Mucosa of rectum (tissue), 2 donors: Measurements from ENCODE around the gene ZSWIM5.
"Not testable (repeated sequence)": the region's sequence is repeated elsewhere in the genome, so short reads cannot be mapped to it uniquely, and the experiment has no call there.

Source experiments
- H3K27ac ChIP-seq, 2 donors: one replicate each; pipeline ENCODE4 v1.7.0; 2013; ENCODE audit warnings: inconsistent platforms in 2 of 2, low read depth in 2 of 2, low read length in 2 of 2
- H3K27me3 ChIP-seq, 2 donors: one replicate each; pipeline ENCODE4 v1.7.0; 2013; ENCODE audit warnings: low read length in 2 of 2; ENCODE audit not compliant: control insufficient read depth in 2 of 2, insufficient read depth in 2 of 2
- H3K36me3 ChIP-seq, 2 donors: one replicate each; pipeline ENCODE4 v1.7.0; 2013; ENCODE audit warnings: low read length in 2 of 2; ENCODE audit not compliant: control insufficient read depth in 2 of 2, insufficient read depth in 2 of 2
- H3K4me1 ChIP-seq, 2 donors: one replicate each; pipeline ENCODE4 v1.7.0; 2013; ENCODE audit warnings: low read length in 2 of 2, mild to moderate bottlenecking in 1 of 2; ENCODE audit not compliant: control insufficient read depth in 2 of 2, insufficient read depth in 2 of 2
- H3K4me3 ChIP-seq, 2 donors: one replicate each; pipeline ENCODE4 v1.7.0; 2013; ENCODE audit warnings: low read length in 2 of 2
- H3K9ac ChIP-seq, 2 donors: one replicate each; pipeline ENCODE4 v1.7.0; 2013; ENCODE audit warnings: low read length in 2 of 2, low read depth in 1 of 2, mild to moderate bottlenecking in 1 of 2
- H3K9me3 ChIP-seq, 2 donors: one replicate each; pipeline ENCODE4 v1.7.0; 2013; ENCODE audit warnings: low read length in 2 of 2; ENCODE audit not compliant: control insufficient read depth in 2 of 2
- donor health status: healthy.
- donor health status: Normal muscosa, but diverticular disease.

ZSWIM5 gene

DNA sequence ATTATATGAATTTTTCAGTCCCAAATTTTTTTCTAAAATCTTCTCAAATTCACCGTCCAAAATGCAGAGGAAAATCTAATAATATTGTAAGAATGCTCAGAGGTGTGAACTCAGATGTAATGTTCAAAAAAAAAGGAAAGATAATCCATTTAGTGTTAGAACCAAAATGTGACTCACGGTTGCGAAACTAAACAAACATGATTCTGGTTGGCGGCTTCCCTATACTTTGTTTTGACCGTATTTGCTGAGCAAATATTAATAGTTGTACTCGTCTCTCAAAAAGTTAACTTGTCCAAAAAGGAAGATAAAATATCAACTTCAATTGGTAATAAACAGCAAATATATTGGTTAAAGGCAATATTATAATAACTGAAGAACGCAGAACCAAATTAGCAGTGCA, 34.4 kb downstream of the ZSWIM5 start:
- Histone ChIP-seq H3K4me1 (no peaks in the 10 kb centered on the region), H3K9ac (no peak overlapping the region), H3K9me3 (no peaks in the 10 kb centered on the region), H3K36me3 (no peaks in the 10 kb centered on the region), H3K4me3 (no peak overlapping the region), H3K27me3 (no peaks in the 10 kb centered on the region), H3K27ac (no peak overlapping the region)

GRCh38 chr1:45171575-45171974, 34.8 kb downstream of the ZSWIM5 start:
- Histone ChIP-seq H3K36me3 (no peaks in the 10 kb centered on the region), H3K9me3 (no peaks in the 10 kb centered on the region), H3K9ac (no peak overlapping the region), H3K27me3 (no peaks in the 10 kb centered on the region), H3K4me1 (no peaks in the 10 kb centered on the region), H3K4me3 (no peak overlapping the region), H3K27ac (no peak overlapping the region)

DNA sequence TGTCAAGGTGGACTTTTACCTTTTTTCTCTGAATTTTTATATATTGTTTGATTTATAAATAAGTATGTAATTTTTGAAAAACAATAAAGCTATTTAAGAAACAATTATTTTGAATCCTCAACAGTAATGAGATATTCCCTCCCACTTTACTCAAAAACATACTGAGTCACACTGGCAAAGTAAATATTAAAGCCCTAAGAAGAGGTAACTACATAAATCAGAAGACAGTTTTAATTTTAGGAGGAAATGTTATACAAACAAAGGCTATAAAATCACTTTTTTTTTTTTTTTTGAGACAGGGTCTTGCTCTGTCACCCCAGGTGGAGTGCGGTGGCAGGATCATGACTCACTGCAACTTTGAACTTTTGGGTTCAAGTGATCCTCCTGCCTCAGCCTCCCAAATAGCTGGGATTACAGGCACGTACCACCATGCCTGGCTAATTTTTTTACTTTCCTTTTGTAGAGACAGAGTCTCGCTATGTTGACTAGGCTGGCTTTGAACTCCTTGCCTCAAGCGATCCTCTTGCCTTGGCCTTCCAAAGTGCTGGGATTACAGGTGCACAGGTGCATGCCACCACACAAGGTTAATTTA, 36.2 kb downstream of the ZSWIM5 start:
- H3K9ac ChIP-seq: no peak overlapping the region
- H3K4me3 ChIP-seq: no peak overlapping the region
- H3K4me1 ChIP-seq: no peaks in the 10 kb centered on the region
- no peaks in the 10 kb centered on the region for H3K9me3 ChIP-seq
- no peaks in the 10 kb centered on the region for H3K27me3 ChIP-seq
- no peaks in the 10 kb centered on the region for H3K36me3 ChIP-seq
- no peak overlapping the region for H3K27ac ChIP-seq

DNA sequence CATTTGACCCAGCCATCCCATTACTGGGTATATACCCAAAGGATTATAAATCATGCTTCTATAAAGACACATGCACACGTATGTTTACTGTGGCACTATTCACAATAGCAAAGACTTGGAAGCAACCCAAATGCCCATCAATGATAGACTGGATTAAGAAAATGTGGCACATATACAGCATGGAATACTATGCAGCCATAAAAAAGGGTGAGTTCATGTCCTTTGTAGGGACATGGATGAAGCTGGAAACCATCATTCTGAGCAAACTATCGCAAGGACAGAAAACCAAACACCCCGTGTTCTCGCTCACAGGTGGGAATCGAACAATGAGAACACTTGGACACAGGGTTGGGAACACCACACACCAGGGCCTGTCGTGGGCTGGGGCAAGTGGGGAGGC, 38.5 kb downstream of the ZSWIM5 start:
- not testable (repeated sequence) for H3K27ac ChIP-seq, H3K4me3 ChIP-seq, H3K9ac ChIP-seq, H3K36me3 ChIP-seq, H3K27me3 ChIP-seq, H3K4me1 ChIP-seq, H3K9me3 ChIP-seq

DNA sequence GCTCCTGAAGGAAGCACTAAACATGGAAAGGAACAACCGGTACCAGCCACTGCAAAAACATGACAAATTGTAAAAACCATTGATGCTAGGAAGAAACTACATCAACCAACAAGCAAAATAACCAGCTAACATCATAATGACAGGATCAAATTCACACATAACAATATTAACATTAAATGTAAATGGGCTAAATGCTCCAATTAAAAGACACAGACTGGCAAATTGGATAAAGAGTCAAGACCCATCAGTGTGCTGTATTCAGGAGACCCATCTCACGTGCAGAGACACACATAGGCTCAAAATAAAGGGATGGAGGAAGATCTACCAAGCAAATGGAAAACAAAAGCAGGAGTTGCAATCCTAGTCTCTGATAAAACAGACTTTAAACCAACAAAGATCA, 42.1 kb downstream of the ZSWIM5 start:
- H3K9ac ChIP-seq, H3K36me3 ChIP-seq, H3K27ac ChIP-seq, H3K4me1 ChIP-seq, H3K9me3 ChIP-seq, H3K27me3 ChIP-seq, H3K4me3 ChIP-seq: not testable (repeated sequence)

- not testable (repeated sequence) for H3K27ac ChIP-seq, H3K27me3 ChIP-seq, H3K4me1 ChIP-seq, H3K9me3 ChIP-seq, H3K36me3 ChIP-seq, H3K4me3 ChIP-seq, H3K9ac ChIP-seq
Observed at GRCh38 chr1:45163111-45163510, 43.3 kb downstream of the ZSWIM5 start.

DNA sequence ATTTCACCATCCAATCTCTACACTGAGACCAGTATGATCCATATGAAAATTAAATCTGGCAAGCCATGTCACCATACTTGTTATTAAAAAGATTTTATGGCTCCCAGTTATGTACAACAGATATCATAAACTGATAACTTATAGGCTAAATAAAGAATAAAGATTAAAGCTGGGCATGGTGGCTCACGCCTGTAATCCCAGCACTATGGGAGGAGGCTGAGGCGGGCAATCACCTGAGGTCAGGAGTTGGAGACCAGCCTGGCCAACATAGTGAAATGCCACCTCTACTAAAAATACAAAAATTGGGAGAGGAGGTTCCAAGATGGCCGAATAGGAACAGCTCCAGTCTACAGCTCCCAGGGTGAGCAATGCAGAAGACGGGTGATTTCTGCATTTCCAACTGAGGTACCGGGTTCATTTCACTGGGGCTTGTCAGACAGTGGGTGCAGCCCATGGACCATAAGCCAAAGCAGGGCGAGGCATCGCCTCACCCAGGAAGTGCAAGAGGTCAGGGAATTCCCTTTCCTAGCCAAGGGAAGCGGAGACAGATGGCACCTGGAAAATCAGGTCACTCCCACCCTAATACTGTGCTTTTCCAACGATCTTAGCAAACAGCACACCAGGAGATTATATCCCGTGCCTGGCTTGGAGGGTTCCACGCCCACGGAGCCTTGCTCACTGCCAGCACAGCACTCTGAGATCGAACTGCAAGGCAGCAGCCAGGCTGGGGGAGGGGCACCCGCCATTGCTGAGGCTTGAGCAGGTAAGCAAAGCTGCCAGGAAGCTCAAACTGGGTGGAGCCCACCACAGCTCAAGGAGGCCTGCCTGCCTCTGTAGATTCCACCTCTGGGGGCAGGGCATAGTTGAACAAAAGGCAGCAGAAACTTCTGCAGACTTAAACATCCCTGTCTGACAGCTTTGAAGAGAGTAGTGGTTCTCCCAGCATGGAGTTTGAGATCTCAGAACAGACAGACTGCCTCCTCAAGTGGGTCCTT, 44.1 kb downstream of the ZSWIM5 start:
- not testable (repeated sequence) for H3K9ac ChIP-seq, H3K9me3 ChIP-seq, H3K27ac ChIP-seq, H3K36me3 ChIP-seq, H3K4me3 ChIP-seq, H3K4me1 ChIP-seq, H3K27me3 ChIP-seq

DNA sequence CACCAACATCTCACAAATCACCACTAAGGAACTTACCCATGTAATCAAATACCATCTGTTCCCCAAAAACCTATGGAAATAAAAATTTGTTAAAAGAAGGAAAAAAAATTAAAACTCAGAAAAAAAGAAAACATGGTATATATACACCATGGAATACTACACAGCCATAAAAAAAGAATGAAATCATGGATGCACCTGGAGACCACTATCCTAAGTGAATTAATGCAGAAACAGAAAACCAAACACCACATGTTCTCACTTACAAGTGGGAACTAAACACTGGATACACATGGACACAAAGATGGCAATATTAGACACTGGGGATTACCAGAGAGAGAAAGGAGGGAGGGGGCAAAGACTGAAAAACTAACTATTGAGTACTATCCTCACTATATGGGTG, 50.4 kb downstream of the ZSWIM5 start:
- Histone ChIP-seq H3K4me3 (no peak overlapping the region), H3K9ac (no peak overlapping the region), H3K4me1 (no peaks in the 10 kb centered on the region), H3K9me3 (no peaks in the 10 kb centered on the region), H3K27me3 (no peaks in the 10 kb centered on the region), H3K27ac (no peak overlapping the region), H3K36me3 (no peaks in the 10 kb centered on the region)

GRCh38 chr1:45155423-45155822, 51.0 kb downstream of the ZSWIM5 start:
- Histone ChIP-seq H3K4me3 (no peak overlapping the region), H3K36me3 (no peaks in the 10 kb centered on the region), H3K4me1 (no peaks in the 10 kb centered on the region), H3K27ac (no peak overlapping the region), H3K9ac (no peak overlapping the region), H3K27me3 (no peaks in the 10 kb centered on the region), H3K9me3 (no peaks in the 10 kb centered on the region)

GRCh38 chr1:45152126-45152525, 54.3 kb downstream of the ZSWIM5 start:
- H3K9ac ChIP-seq: no peak overlapping the region
- H3K4me3 ChIP-seq: no peak overlapping the region
- H3K27ac ChIP-seq: no peak overlapping the region
- H3K4me1 ChIP-seq: no peaks in the 10 kb centered on the region
- no peaks in the 10 kb centered on the region for H3K9me3 ChIP-seq
- H3K27me3 ChIP-seq: no peaks in the 10 kb centered on the region
- H3K36me3 ChIP-seq: no peaks in the 10 kb centered on the region
